ENCODE data around the gene PDE5A.

Gene PDE5A

GRCh38 chr4:119615068-119615719 is 13.4 kb downstream of the PDE5A start:
- DNase-seq (ENCODE audit: insufficient read length, low spot score) (no peak), FAIRE-seq (no peak)
- TF ChIP-seq, protein P1, sequence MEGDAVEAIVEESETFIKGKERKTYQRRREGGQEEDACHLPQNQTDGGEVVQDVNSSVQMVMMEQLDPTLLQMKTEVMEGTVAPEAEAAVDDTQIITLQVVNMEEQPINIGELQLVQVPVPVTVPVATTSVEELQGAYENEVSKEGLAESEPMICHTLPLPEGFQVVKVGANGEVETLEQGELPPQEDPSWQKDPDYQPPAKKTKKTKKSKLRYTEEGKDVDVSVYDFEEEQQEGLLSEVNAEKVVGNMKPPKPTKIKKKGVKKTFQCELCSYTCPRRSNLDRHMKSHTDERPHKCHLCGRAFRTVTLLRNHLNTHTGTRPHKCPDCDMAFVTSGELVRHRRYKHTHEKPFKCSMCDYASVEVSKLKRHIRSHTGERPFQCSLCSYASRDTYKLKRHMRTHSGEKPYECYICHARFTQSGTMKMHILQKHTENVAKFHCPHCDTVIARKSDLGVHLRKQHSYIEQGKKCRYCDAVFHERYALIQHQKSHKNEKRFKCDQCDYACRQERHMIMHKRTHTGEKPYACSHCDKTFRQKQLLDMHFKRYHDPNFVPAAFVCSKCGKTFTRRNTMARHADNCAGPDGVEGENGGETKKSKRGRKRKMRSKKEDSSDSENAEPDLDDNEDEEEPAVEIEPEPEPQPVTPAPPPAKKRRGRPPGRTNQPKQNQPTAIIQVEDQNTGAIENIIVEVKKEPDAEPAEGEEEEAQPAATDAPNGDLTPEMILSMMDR (IDR thresholded peaks at IDR 0.05; ENCODE audit: insufficient read depth, missing control alignments): no peak

DNA sequence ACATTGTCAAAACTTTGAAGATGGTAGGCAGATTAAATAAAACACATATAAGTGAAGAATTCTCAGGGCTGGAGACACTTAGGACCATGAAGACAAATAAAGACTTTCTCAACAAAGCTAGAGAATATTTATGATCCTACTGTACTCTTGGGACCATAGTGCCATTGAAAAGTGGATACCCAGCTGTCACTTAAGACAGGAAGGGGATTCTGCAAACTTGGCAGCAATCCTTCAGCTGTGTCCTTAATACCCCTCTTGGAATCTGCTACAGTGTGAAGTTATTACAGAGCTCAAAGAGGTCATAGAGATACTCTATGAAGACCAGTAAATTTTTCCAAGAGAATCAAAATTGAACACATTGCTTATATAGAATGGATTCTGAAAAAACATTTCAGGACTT is 24.3 kb downstream of the PDE5A start:
- DNase-seq (ENCODE audit: insufficient read length, low spot score) (no peak), FAIRE-seq (no peak)
- TF ChIP-seq, protein P1 (IDR thresholded peaks at IDR 0.05; ENCODE audit: insufficient read depth, missing control alignments): no peak

DNA sequence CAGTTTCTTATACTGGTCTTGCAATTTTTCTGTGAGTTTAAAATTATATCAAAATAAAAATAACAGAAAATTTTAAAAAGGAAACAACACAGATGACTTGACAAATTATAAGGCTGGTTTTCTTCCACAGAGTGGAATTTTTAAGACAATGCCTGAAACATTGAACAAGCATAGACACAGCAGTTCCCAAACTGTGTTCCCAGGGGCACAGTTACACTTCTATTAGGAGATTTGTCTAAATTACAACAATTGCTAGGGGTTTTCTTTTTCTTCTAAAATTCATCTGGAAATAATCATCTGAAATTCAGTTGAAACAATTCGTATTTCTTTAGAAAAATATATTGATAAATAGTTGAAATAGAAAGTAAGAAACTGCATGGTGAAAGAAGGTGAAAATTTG is 26.2 kb downstream of the PDE5A start:
- FAIRE-seq (no peak), DNase-seq (ENCODE audit: insufficient read length, low spot score) (no peak)
- TF ChIP-seq, protein P1 (IDR thresholded peaks at IDR 0.05; ENCODE audit: insufficient read depth, missing control alignments): no peak

- FAIRE-seq (no peak), DNase-seq (ENCODE audit: insufficient read length, low spot score) (no peak)
- TF ChIP-seq, protein P1 (IDR thresholded peaks at IDR 0.05; ENCODE audit: insufficient read depth, missing control alignments): no peak
Observed at GRCh38 chr4:119598521-119598920, 30.1 kb downstream of the PDE5A start.

- no peak for DNase-seq (ENCODE audit: insufficient read length, low spot score)
- TF ChIP-seq, protein P1 (IDR thresholded peaks at IDR 0.05; ENCODE audit: insufficient read depth, missing control alignments): no peak
- FAIRE-seq: no peak
Observed at GRCh38 chr4:119597377-119597776, 31.2 kb downstream of the PDE5A start.

DNA sequence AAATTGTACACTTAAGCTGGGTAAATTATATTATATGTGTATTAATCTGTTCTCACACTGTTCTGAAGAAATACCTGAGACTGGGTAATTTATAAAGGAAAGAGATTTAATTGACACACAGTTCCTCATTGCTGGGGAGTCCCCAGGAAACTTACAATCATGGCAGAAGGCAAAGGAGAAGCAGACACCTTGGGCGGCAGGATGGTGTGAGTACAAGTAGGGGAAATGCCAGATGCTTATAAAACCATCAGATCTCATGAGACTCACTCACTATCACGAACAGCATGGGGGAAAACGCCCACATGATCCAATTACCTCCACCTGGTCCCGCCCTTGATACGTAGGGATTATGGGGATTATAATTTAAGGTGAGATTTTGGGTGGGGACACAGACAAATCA is 34.9 kb downstream of the PDE5A start:
- TF ChIP-seq, protein P1 (IDR thresholded peaks at IDR 0.05; ENCODE audit: insufficient read depth, missing control alignments): no peak
- FAIRE-seq (no peak), DNase-seq (ENCODE audit: insufficient read length, low spot score) (no peak)

- TF ChIP-seq, protein P1 (IDR thresholded peaks at IDR 0.05; ENCODE audit: insufficient read depth, missing control alignments): no peak
- FAIRE-seq: no peak
- no peak for DNase-seq (ENCODE audit: insufficient read length, low spot score)
Observed at GRCh38 chr4:119592830-119593229, 35.8 kb downstream of the PDE5A start.
